B cell (primary cell): Measurements from ENCODE around the gene LAIR2. TPM values are rescaled to one million over a fixed set of nuclear protein-coding genes. Genes with fewer than 3 reads are reported as not detected.

Experiments
- ATAC-seq: fragments of 200-7000 bp; cut with Tn5 transposase; one replicate; pipeline ENCODE4 v1.10.0; 2021; ENCODE audit warnings: low read depth, mild to moderate bottlenecking, moderate number of reproducible peaks, moderate library complexity
- CTCF ChIA-PET: fragments of 350-600 bp; sonication (Branson Sonifier 250); formaldehyde crosslinking; loops from one replicate; lab custom pipeline; 2021; ENCODE audit warnings: antibody characterized with exemption, inconsistent platforms; lab: Charles Lee
- POLR2A ChIA-PET: fragments of 350-600 bp; sonication (Branson Sonifier 250); formaldehyde crosslinking; loops from one replicate; lab custom pipeline; 2021; ENCODE audit warnings: antibody characterized with exemption; lab: Charles Lee
- DNase-seq: peaks from one replicate; pipeline ENCODE4 v3.0.0; 2013
- H2AFZ ChIP-seq: 2 replicates; pipeline ENCODE4 v1.6.1; 2012; ENCODE audit warnings: mild to moderate bottlenecking, low read depth, low read length; ENCODE audit not compliant: insufficient read depth, poor library complexity, severe bottlenecking
- H3K27ac ChIP-seq, 2 donors: 1 replicate in 1 of 2; 2 replicates in 1 of 2; pipeline ENCODE4 v1.5.1; 2012 to 2013; ENCODE audit warnings: low read length in 2 of 2, mild to moderate bottlenecking in 2 of 2, moderate library complexity in 1 of 2
- H3K27me3 ChIP-seq, 4 experiments: fragments of 200-600 bp in 1 of 4; sonication (generic) in 1 of 4; replicated peaks in 1 of 4; 1 replicate in 2 of 4; 2 replicates in 2 of 4; pipeline versions ENCODE4 v1.6.1 to v1.7.0; 2013 to 2016; ENCODE audit warnings: low read length in 3 of 4, mild to moderate bottlenecking in 2 of 4, mixed read lengths in 1 of 4, moderate library complexity in 1 of 4; ENCODE audit not compliant: insufficient read depth in 4 of 4, control insufficient read depth in 3 of 4; ENCODE audit errors: control extremely low read depth in 1 of 4
- H3K36me3 ChIP-seq, 2 experiments: replicated peaks in 1 of 2; 1 replicate in 1 of 2; 2 replicates in 1 of 2; pipeline versions ENCODE4 v1.6.1 to v1.7.1; 2013; ENCODE audit warnings: low read length in 1 of 2; ENCODE audit not compliant: insufficient read depth in 2 of 2, control insufficient read depth in 1 of 2; ENCODE audit errors: control extremely low read depth in 1 of 2, extremely low read depth in 1 of 2
- H3K4me1 ChIP-seq, 2 donors: fragments of 200-600 bp in 1 of 2; sonication (generic) in 1 of 2; 1 replicate in 1 of 2; 2 replicates in 1 of 2; pipeline versions ENCODE4 v1.5.1 to v1.6.1; 2013 to 2017; ENCODE audit warnings: low read length in 2 of 2; ENCODE audit not compliant: control insufficient read depth in 2 of 2, insufficient read depth in 2 of 2
- H3K4me2 ChIP-seq: replicated peaks from 2 replicates; pipeline ENCODE3; 2012; ENCODE audit warnings: mild to moderate bottlenecking, low read depth, low read length; ENCODE audit not compliant: poor library complexity, severe bottlenecking
- H3K4me3 ChIP-seq, 5 experiments: fragments of 200-600 bp in 1 of 5; sonication (generic) in 1 of 5; 1 replicate in 3 of 5; 2 replicates in 2 of 5; pipeline versions ENCODE4 v1.5.1 to v1.7.0; 2011 to 2016; ENCODE audit warnings: low read length in 4 of 5, mild to moderate bottlenecking in 4 of 5, low read depth in 2 of 5, control low read depth in 1 of 5, moderate library complexity in 1 of 5; ENCODE audit not compliant: insufficient read depth in 1 of 5; ENCODE audit errors: control extremely low read depth in 1 of 5, extremely low read depth in 1 of 5
- H3K79me2 ChIP-seq: fragments of 200-600 bp; sonication (generic); one replicate; pipeline ENCODE4 v1.6.0; 2016; ENCODE audit warnings: low read length; ENCODE audit not compliant: control insufficient read depth, insufficient read depth
- H3K9ac ChIP-seq: fragments of 200-600 bp; sonication (generic); 2 replicates; pipeline ENCODE4 v1.6.1; 2017; ENCODE audit warnings: mild to moderate bottlenecking, low read length, moderate library complexity
- H3K9me3 ChIP-seq, 3 donors: one replicate each; pipeline versions ENCODE4 v1.6.1 to v1.7.1; 2013; ENCODE audit warnings: low read length in 2 of 3; ENCODE audit not compliant: control insufficient read depth in 2 of 3, insufficient read depth in 1 of 3; ENCODE audit errors: control extremely low read depth in 1 of 3
- H4K20me1 ChIP-seq: 2 replicates; pipeline ENCODE4 v1.6.0; 2012; ENCODE audit warnings: mild to moderate bottlenecking, low read length; ENCODE audit not compliant: insufficient read depth, control insufficient read depth, poor library complexity, severe bottlenecking
- H3K27ac Mint-ChIP-seq: one replicate; pipeline ENCODE4 v1.8.0; 2021; ENCODE audit warnings: mixed read lengths
- H3K27me3 Mint-ChIP-seq: one replicate; pipeline ENCODE4 v1.8.0; 2021; ENCODE audit warnings: mixed read lengths
- H3K4me1 Mint-ChIP-seq: one replicate; pipeline ENCODE4 v1.8.0; 2021; ENCODE audit warnings: mixed read lengths
- H3K4me3 Mint-ChIP-seq: one replicate; pipeline ENCODE4 v1.8.0; 2021; ENCODE audit warnings: mixed read lengths
- H3K9me3 Mint-ChIP-seq: one replicate; pipeline ENCODE4 v1.8.0; 2022; ENCODE audit warnings: mixed read lengths; ENCODE audit not compliant: insufficient read depth
- CTCF ChIP-seq: fragments of 200-600 bp; IDR thresholded peaks from one replicate; pipeline ENCODE4 v1.8.0; 2022; ENCODE audit warnings: antibody characterized with exemption, mild to moderate bottlenecking
- EZH2 ChIP-seq: IDR thresholded peaks from 2 replicates; pipeline ENCODE4 v1.6.1; 2012; ENCODE audit warnings: borderline replicate concordance, low read depth, mild to moderate bottlenecking, moderate library complexity, low read length; ENCODE audit not compliant: insufficient read depth, poor library complexity, severe bottlenecking
- WGBS: methylation state at CpG from one replicate; pipeline ENCODE4 v1.1.5; 2013; ENCODE audit warnings: missing lambda C conversion rate; ENCODE audit not compliant: insufficient coverage; 5-methylcytosine and 5-hydroxymethylcytosine counted together
- intact Hi-C: fragments of 100-400 bp; cut with micrococcal nuclease; formaldehyde crosslinking; loops from one replicate; pipeline ENCODE4 v1.10.0; 2022
- polyA plus RNA-seq: library from polyadenylated mRNA; depleted of rRNA; stranded (reverse); fragments of >200 nt; gene quantifications from 2 replicates; pipeline ENCODE4 v1.2.3, GENCODE V29; 2012
- total RNA-seq, 2 donors: library from RNA; stranded (reverse); fragments of 120-200 nt in 1 of 2; gene quantifications; 1 replicate in 1 of 2; 2 replicates in 1 of 2; pipeline versions ENCODE4 v1.2.3 to v1.2.4, GENCODE V29; 2013 to 2022

LAIR2 gene
- total and polyA plus RNA-seq, 2 donors (not counting 1 experiment from before 2014, with no cell fraction given), result not detected

GRCh38 chr19:54456423-54457373 is 45.9 kb upstream of the LAIR2 start:
- H3K27ac ChIP-seq, result no peak overlapping the region
- H3K9ac ChIP-seq, result no peak overlapping the region
- no peak overlapping the region for H3K4me3 ChIP-seq
- Mint-ChIP-seq H3K9me3 (no peaks in the 10 kb centered on the region), H3K4me1 (peaks cover 13% of the 10 kb centered on the region), H3K4me3 (no peak overlapping the region), H3K27me3 (no peaks in the 10 kb centered on the region), H3K27ac (no peak overlapping the region)
- intact Hi-C loops, result no loop called here
- H2AFZ ChIP-seq, result no peak overlapping the region
- H3K27me3 ChIP-seq, result no peaks in the 10 kb centered on the region
- no peak overlapping the region for H3K4me2 ChIP-seq
- 94% methylated on average over 47 of the region's 51 CpGs for WGBS
- H3K79me2 ChIP-seq, result peaks cover 76% of the 10 kb centered on the region
- POLR2A ChIA-PET, result no interaction called here
- CTCF ChIA-PET, result no interaction called here
- ATAC-seq (peak; percentile 28), DNase-seq (no peak)
- no peaks in the 10 kb centered on the region for H3K9me3 ChIP-seq
- peaks cover 99% of the 10 kb centered on the region for H4K20me1 ChIP-seq
- TF ChIP-seq CTCF (no peak), EZH2 (no peak)
- H3K4me1 ChIP-seq, result peaks cover 0 to under 1% of the 10 kb centered on the region in 2 donors
- peaks cover 1 to 92% of the 10 kb centered on the region in 2 experiments for H3K36me3 ChIP-seq
